HG03064 (cell line): ENCODE data around the gene PLCH2.

Experiments
- ATAC-seq: cut with Tn5 transposase; IDR thresholded peaks from one replicate; pipeline ENCODE4 v1.9.1; 2021; ENCODE audit warnings: low read depth; ENCODE audit not compliant: unreplicated experiment

Gene PLCH2

DNA sequence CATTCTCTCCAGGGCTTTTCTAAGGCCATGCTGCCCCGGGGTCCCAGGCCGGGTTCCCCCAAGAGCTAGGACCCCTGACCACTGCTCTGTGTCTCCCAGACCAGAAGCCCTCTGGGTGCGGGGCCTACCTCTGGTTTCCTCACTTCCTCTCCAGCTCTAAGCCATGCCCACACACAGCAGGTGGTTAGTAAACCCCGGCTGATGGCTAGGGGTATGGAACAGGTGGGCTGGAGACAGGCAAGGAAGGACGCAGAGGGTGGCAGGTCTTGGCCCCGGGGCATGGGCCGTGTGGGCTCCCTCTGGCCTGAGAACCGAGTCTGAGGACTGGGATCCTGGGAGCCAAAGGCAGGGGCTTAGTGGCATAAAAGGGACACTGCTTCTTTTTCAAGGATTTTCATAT is 15.9 kb upstream of the PLCH2 start:
- no peak for ATAC-seq

DNA sequence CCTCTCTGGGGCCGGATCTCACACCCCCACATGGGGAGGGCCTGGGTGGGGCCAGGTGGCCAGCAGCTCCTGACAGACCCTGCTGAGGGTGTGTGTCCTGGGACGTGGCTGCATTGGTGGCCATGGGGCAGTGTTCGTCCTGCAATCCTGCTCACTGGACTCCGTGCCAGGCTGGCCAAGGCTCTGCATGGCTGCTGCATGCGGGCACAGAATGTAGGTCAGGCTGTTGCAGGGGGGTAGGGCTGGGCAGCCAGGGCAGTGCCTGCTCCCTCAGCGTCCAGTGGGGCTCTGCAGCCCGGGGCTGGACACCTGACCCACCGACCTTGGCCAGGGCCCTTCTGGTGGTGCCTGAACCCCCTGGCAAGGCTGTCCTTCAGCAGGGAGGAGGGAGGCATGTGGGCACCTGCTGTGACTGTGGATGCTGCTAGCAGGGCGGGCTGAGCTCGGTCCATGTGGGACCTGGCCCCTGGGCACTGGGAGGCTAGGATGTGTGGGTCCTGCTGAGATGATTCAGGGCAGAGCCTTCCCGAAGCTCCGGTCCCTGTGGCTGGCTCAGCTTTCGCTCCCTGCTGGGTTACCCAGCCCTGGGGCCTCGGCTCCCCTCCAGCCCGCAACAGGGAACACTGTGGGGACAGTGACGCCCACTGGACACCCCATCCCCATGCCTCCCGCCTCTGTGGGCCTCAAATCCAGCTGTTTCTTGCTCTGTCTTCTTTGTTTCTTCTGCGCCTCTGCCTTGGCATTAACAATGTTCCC is 14.9 kb upstream of the PLCH2 start:
- ATAC-seq, result no peak

DNA sequence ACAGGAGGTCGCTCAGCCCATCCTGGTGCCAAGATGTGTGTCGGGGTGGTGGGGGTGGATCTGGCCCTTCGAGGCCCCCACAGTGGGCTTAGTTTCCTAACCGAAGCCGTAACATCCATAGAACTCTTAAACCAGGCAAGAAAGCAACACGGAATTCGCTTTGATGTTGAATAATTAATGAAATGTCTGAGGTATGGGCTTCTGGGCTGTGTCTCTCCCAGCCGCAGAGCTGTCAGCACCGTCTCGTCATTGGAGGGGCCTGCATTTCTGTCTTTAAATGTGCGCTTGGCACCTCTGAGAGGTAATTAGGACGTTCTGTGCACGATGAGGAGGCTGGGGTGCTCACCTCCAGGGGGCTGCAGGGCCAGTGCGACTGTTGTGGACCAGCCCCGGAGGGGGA is 13.3 kb upstream of the PLCH2 start:
- no peak for ATAC-seq

DNA sequence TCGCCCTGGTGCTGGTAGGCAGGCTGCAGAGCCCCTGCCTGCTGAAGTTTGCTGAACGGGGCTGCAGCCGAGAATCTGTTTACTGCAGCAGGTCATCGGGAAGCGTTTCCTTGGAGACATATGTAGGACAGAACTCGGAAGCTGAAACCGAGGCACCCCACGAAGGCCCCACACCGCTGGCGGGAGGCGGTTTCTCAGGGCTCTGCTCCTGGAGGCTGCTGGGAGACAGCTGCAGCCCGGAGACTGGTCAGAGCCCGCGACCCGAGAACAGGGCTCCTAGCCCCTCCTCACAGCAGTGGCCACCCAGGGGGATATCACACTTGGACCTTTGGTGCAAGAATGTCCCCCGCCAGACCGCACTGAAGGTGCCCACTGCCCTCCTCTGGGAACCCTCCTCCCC is 12.7 kb upstream of the PLCH2 start:
- ATAC-seq, result no peak

DNA sequence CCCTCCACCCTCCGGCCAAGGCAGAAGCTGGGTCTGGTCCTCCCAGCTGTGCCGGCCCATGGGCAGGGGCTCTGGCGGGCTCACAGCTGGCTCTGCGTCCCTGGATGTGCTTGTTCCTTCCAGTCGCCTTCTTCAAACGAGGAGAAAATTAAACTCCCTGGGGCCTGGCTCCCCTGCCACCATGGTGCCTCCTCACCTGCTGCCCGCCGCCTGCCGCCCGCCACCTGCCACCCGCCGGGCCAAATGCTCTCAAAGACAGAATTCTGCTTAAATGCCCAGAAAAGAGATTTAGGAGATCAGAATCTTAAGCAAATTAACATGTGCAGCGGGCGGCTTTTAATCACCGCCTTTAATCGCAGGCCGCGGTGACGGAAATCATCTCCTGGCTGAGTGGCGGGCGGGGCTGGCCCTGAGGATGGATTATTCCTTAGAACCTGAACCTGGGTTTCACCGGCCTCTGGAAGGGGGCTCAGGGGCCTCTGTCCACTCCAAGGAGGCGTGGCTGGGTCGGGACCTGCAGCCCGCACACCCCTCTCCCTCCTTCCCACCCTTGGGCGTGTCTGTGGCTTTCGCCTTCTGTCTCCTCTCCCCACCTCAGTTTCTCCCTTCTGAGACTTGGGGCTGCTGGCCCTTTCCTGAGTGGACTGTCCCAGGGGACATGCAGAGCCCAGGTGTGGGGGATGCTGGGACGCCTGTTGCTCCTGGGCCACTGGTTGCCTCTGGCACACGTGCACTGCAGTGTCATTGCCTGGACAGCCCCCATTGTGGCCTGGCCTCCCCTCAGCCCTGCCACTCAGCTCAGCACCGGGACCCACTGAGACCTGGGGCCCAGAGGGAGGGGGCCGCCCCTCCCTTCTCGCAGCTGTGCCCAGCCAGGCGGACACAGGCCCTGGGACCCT is 10.5 kb upstream of the PLCH2 start:
- ATAC-seq, result no peak

DNA sequence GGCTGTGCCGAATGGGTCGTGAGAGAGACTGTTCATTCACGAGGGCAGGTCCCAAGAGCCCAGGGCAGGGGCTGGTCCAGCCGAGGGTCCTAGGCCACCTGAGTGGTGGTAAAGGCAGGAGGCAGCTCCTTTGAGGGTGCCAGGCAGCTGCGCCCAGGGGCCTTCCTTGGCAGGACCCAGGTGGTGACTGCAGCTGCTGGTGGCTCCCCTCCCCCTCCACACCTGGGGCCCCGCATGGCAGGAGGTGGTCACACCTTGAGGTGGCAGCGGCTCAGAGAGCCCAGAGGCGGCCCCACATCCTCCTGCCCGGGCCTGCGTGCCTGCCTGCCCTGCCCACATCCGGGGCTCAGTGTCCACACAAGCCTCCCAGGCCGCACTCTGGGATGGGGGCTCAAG is 9.8 kb upstream of the PLCH2 start:
- no peak for ATAC-seq

DNA sequence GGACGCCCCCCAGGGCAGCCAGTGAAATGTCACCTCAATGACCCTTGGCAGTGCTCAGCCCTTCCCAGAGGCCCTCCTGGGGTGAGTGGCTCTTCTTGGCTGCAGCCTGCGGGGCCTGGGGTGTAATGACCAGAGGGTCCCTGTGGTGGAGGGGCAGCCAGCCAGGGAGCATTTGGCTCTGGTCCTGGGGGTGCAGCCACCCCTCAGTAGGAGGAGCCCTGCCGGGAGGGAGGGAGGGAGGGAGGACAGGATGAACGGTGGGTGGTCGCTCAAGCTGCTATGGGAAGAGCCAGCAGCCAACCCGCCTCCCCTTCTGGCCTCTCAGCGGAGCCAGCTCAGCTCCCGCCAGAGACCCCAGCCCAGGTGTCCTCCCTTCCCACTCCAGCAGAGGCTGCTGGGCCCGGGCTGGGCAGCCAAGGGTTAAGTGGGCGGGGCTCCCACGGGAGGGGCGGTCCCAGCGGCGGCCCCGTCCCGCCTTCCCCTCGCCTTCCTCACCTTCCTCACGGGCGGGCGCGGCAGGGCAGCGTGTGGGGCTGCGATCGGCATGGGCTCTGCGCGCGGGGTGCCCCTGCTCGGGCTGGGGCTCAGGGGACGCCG is 9.0 kb upstream of the PLCH2 start:
- ATAC-seq, result no peak

DNA sequence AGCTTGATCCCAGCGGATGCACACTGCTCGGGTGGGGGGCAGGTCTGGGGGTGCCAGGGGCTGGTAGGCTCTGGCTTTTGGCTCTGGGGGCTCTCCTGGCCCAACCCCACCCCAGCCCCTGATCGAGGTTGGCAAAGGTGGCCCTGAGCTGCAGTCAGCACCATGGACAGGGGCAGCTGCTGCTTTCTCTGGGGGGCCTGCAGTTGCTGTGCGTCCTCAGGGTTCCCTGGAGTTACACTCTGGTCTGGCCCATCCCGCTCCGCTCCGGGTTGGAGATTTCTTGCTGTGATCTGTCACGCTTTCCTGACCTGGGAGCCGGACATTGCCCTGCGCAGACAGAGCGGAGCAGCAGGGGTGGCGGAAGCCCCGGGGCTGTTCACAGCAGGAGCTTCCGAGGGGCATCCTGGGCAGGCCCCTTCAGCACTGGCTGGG is 8.0 kb upstream of the PLCH2 start:
- no peak for ATAC-seq

DNA sequence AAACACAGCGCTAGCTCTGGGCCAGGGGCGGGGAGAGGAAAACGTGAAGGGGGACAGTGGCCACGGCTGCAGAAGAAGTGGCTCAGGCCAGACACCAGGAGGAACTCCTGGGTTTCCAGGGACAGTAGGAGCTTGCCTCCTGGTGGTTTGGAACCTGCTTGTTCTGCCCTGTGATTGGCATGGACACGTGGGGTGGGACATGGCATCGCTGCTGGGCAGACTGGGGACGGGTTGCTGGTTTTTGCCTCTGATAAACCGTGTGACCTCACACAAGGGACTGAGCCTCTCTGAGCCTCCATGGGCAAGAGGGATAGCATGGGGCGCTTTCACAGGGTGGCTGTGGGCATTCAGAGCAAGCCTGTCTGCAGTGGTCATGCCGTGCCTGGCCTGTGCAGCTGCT is 7.5 kb upstream of the PLCH2 start:
- ATAC-seq, result no peak

DNA sequence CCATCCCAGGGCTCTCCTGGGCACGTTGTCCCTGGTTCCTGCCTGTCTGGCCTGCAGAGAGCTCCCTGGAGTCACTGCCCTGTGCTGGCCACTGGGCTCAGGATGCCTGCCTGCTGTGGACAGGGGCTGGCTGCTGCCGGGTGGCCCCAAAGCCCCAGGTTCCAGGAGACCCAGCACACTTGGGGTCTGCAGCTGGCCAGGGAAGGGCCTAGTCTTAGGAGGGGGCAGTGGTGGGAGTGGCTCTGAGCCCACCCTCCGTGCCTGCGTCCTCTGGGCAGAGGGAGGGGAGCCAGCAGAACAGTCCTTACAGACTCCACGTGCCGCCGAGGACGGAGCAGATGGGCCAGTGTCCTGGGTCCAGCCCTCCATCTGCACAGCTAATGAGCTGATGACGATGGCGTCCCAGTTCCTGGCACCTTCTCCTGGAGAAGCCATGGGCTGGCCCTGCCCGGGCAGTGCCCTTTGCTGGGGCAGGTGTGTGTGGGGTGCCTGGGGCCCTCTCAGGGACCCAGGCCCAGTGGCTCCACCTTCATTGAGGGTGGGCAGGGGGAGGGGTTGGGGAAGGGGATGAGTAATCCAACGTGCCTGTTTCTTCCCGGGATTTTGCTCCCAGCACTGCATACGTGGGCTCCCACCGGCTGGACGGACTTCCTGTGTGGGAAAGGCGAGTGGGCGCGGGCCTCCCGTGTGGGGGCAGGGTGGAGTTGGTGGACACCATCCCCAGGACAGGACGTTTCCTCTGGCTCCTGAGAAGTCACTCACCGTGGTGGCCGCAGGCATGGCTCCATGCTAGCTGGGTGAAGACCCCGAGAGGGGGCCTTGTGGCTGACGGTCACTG is 6.8 kb upstream of the PLCH2 start:
- ATAC-seq, result no peak

DNA sequence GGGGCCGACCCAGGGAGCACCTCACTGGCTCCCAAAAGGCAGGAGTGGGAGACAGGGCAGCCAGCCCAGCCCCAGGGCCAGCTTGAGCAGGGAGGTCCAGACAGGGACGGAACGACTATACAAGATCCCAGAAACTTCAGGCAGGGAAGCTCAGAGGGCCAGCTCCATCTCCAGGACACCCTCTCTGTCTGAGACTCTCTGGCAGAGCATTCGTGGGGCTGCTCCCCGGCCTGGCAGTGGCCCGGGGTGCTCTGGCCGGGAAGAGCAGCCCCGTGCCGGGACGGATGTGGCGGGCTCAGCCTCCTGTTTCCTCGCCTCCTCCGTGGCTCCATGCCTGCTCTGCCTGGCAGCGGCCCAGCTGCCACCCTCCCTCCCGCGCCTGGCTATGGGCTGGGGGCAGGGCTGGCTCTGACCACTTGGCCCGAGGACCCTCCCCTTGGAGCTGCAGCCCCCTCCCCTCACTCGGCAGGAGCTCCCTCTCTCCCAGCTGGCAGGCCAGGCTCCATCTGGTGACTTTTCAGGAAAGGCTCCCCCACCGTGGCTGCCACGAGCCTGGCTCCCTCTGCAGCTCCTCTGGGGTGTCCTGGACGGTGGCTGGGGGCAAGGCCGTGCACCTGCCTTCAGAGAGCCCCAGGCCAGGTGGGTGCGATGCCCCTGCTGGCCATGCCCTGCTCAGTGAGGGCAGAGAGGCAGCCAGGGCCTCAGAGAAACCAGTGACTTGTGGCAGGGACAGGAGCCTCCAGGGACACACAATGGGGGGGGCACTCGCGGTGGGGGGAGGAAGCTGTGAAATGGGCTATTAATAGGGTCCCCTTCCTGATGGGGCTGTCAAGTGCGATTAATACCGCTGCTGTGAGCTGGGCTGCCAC is 5.6 kb upstream of the PLCH2 start:
- ATAC-seq, result no peak

DNA sequence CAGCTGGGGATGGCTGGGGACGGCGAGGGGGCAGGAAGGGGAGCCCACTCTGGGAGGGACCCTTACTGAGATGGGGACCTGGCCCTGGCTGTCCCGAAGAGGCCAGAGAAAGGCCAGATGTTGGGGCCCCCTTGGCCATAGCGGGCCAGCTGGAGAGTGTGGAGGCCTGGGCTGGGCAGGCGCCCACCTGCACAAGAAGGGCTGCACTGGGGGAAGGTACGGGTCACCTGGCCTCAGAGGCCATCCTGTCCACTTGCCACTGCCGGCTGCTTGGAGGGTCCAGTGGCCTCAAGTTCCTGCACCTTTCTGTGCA is 5.0 kb upstream of the PLCH2 start:
- no peak for ATAC-seq

DNA sequence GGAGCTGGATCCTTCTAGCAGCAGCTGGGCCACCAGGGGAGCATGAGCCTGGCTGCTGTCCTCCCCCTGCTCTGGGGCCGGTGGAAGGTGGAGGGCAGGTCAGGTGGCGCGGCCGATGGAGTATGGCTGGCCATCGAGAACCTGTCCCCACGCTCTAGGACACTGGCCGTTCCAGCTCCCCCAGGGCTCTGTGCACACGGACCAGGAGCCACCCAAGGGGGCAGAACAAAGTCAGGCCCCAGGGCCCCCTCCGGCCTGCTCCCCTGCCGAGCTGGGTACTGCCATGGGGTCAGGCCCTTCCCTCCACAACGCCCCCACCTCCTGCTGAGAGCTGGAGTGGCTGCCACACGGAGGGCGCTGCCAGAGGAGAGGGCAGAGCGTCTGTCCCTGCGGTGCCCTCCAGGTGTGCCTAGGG is 4.5 kb upstream of the PLCH2 start:
- no peak for ATAC-seq

DNA sequence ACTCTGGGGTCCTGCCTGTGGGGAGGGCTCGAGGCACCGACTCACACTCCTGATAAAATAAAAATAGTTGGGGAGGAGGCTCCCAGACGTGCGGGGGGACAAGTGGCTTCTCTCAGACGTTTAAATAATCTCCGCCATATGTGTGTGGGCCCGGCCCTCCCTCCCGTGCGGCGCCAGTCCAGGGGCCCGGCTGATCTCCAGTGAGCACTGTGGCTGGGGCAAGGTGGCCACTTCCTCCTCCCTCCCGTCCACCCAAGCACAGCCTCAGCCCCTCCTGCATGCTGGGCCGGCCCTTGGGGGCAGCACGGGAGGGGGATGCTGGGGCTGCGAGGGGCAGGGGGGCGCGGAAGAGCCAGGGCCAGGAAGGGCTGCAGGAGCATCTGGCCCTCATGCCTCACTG is 4.0 kb upstream of the PLCH2 start:
- ATAC-seq, result no peak

DNA sequence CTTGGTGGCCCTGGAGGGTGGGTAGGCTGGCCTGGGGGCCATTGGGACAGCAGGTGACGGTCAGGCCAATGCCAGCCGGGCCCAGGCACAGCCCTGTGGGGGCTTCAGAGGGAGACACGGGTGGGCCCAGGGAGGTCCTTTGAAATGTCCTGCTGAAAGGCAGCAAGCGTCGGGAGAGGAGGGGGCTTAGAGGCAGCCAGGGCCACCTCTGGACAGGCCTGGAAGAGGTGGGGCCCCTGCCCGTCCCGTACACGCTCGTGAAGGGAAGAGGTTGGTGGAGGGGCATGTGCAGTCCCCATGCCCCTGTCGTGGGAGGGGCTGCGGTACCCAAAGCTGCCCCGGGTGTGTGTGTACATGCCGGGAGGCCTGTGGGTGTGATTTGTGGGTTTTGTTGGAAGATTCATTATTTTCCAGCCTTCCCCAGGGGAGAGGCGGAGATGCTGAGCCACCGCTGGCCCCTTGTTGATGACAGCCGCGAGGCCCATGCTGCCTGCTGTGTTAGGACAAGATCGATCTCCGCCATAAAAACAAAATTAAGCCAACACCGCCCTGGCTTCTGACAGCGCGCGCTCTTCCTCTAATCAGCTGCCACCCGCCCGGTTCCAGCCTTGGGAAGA is 3.4 kb upstream of the PLCH2 start:
- no peak for ATAC-seq

DNA sequence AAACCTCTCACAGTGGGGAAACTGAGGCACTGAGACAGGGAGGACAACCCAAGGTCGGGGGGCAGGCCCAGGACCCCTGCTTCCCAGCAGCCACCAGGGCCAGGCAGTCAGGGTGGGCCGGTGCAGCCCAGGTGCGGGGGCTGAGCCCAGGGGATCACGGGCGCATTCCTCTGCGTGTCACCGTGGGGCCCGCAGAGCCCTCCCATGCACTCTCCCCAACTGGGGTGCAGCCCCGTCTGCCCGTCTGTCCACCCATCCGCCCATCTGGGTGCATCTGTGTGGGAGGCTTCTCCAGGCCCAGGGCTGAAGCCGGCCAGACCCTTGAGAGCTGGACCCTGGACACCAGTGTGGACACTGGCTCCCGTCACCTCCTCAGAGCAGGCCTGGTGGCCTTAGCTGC is 2.9 kb upstream of the PLCH2 start:
- ATAC-seq, result no peak

DNA sequence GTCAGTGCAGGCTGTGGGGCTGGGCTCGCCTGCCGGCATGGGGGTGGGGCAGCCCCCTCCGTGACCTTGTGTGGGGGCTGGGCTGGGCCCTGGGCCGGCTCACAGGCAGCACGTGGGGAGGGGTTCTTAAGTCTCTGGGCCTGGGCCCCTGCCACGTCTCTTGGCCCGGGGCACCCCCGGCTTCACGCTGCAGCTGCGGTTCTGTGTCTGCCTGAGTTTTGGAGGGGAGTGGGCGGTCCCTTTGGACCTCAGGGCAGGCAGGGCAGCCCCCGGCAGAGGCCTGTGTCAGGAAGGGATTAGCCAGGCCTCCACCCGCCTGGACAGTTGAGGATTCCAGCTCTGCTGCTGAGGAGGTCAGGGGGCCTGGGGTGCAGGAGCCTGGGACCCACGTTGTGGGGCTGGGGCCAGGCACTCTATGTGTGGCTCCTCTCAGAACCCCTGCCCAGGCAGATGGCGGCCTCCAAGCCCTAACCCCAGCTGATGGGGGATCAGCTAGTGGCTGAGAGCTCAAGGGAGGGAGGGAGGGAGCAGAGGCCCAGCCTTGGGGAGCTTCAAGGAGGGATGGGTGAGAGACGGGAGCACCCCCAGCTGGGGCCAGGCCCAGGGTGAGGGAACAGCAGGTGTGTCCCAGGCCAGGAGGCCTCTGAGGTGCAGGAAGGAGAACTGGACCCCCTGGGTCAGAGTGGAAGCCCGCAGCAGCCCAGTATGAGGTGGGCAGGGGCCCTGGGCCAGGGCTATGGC is 1.8 kb upstream of the PLCH2 start:
- ATAC-seq, result no peak

DNA sequence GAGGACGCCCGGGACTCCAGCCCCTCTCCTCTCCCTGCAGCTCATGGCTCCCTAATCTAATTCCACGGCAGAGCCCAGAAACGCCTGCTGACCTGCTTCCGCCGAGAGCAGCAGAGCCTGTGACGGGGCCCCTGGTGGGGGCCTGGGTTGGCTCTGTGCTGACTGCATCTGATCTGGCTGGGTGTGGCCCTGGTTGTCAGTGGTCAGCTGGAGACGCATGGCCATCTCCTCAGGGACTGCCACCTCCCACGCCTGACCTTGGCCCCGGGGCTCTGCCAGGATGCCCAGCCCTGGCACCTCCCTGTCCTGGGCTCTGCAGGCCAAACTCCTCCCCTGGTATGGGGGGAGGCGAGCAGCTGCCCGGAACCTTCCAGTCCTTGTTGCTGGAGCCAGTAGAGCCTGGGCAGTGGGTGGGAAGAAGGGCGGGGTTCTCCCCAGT is 1.1 kb upstream of the PLCH2 start:
- ATAC-seq, result no peak

DNA sequence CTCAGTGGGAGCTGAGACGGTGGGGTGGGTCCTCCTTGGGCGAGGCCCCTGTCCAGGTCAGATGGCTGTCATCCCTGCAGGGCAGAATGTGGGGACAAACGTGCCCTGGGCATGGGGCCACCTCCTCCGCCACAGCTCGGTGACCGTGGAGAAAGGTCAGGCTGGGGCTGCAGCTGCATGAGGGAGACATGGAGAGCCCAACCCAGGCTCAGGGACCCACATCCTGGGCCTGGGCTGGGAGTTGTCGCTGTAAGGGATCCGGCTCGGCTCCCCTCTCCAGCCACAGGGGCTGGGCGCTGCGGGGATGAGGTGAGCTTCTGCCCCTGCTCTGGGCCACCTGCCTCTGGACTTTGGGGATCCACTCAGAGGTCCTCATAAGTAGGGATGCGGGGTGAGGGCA is 518 bp upstream of the PLCH2 start:
- ATAC-seq, result no peak
